GM12864 (cell line): Measurements from ENCODE around the gene LRRC23.
A peak's percentile ranks its signal among the peaks of the same experiment; 100 is the strongest.

Source experiments
- DNase-seq: peaks from one replicate; pipeline ENCODE4 v3.0.0-alpha.2; 2011; ENCODE audit warnings: low read depth
- H3K4me3 ChIP-seq: 2 replicates; pipeline ENCODE4 v1.5.1; 2011; ENCODE audit warnings: mild to moderate bottlenecking, low read depth, low read length, control low read depth
- TF ChIP-seq, protein P1 (sequence below): IDR thresholded peaks from 2 replicates; pipeline ENCODE4 v1.5.1; 2011; ENCODE audit warnings: low read depth, mild to moderate bottlenecking, moderate library complexity, low read length, control low read depth, inconsistent platforms; ENCODE audit errors: missing control alignments

Gene LRRC23

DNA sequence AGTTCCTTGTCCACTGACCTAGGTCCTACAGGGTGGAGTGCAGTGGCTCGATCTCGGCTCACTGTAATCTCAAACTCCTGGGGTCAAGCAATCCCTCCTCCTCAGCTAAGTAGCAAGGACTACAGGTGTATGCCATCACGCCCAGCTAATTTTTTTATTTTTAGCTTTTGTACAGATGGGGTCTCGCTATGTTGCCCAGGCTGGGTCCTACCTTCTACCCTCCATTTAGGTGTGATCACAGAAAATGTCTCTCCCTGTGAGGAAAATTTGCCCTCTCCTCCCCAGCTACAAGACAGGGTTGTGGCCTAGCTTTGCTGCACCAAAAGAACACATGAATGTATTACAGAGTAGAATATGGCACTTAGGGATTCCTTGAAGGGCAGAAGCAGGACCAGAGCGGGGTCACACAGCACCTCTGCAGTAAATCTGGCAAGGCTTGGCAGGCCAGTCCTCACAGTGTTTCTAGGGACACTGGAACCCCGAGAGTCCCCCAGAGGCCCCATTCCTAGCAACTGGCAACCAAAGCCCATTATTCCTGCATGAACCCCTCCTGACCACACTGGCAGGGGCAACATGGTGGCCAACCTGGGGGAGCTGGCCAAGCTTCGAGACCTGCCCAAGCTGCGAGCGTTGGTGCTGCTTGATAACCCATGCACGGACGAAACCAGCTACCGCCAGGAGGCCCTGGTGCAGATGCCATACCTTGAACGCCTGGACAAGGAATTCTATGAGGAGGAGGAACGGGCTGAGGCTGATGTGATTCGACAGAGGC, 7.7 kb downstream of the LRRC23 start:
- no peak overlapping the region for H3K4me3 ChIP-seq
- DNase-seq: no peak
- TF ChIP-seq, protein P1, sequence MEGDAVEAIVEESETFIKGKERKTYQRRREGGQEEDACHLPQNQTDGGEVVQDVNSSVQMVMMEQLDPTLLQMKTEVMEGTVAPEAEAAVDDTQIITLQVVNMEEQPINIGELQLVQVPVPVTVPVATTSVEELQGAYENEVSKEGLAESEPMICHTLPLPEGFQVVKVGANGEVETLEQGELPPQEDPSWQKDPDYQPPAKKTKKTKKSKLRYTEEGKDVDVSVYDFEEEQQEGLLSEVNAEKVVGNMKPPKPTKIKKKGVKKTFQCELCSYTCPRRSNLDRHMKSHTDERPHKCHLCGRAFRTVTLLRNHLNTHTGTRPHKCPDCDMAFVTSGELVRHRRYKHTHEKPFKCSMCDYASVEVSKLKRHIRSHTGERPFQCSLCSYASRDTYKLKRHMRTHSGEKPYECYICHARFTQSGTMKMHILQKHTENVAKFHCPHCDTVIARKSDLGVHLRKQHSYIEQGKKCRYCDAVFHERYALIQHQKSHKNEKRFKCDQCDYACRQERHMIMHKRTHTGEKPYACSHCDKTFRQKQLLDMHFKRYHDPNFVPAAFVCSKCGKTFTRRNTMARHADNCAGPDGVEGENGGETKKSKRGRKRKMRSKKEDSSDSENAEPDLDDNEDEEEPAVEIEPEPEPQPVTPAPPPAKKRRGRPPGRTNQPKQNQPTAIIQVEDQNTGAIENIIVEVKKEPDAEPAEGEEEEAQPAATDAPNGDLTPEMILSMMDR: no peak

DNA sequence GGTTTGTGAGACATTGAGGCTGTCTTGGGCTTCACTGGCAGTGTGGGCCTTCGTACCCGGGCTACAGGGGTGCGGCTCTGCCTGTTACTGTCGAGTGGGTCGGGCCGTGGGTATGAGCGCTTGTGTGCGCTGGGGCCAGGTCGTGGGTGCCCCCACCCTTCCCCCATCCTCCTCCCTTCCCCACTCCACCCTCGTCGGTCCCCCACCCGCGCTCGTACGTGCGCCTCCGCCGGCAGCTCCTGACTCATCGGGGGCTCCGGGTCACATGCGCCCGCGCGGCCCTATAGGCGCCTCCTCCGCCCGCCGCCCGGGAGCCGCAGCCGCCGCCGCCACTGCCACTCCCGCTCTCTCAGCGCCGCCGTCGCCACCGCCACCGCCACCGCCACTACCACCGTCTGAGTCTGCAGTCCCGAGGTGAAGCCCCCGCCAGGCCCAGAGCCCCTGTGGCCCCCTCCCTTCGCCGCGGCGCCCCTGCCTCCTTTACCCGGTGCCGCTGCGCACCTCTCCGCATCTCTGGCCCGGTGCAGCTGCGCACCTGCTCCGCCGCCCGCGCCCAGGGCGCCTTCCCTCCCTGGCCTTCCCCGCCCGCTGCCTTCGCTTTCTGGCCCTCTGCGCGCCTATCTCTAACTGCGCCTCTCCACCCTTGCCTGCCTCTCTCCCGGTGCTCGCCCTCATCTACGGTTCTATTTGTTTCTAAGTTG, 9.8 kb downstream of the LRRC23 start, which contains the start of gene ENO2:
Gene ENO2 (plus strand): TSS at position 335 of the 701 bp plus-strand sequence. CDS start 1,253 bp downstream, outside the sequence.
- H3K4me3 ChIP-seq: peak within 1 kb of the TSS; percentile 76
- DNase-seq: no peak
- TF ChIP-seq, protein P1: no peak

DNA sequence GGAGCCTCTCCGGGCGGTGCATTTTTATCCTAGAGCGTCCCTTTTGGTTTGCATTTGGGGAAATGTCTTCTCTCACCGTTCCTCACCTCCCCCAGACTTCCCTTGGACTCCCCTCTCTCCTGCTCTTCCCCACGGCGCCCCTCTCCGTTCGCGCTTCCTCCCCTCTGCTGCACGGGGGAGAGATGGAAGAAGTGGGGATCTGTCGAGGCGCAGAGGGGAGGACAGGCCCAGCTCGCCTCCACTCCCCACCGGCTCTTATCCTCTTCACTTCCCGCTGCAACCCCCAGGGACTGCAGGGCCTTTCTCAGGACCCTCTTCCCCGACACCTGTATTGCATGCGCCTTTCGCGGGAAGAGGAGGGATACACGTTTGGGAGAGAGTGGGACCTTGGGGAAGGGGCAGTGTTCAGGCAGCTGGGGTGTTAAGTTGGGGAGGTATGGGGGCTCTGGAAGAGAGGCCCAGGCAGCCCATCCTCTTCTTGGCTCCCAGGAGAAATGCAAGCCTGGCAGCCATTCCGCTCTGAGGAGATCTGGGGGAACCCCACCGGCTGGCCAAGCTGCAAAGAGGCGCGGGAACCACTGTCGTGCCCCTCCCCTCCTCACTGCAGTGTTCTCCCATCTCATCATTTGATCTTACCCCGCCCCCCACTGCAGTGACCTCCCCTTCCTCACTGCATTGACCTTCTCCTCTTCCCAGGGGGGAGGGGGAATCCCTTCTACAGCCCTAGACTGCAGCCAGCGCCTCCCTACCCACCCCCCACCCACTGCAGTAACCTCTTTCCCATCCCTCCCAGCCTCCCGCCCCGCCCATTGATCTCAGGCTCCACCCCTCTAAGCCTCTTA, 10.5 kb downstream of the LRRC23 start:
- peak overlapping the region; percentile 76 for H3K4me3 ChIP-seq
- TF ChIP-seq, protein P1: no peak
- DNase-seq: no peak

DNA sequence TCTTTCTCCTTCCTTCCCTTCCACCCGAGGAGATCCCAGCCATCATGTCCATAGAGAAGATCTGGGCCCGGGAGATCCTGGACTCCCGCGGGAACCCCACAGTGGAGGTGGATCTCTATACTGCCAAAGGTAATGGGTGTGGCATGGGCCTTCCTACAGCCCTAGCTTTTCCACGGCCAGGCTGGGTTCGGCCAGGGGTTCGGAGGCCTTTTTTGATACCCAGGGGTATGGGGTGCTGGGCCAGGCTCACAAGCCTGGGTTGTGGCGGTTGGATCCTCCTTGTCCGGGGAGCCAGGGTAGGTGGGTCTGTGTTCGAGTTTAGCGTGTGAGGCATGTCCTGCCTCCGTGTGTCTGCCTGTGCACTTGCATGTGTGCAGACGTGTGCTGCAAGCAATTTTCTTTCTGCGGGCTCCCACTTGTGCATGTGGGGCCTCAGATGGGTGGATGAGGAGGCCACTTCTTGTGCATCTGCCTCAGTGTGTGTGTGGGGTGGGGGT, 11.2 kb downstream of the LRRC23 start:
- TF ChIP-seq, protein P1: no peak
- H3K4me3 ChIP-seq: peak overlapping the region; percentile 76; the same call in 1 of the 2 replicates
- DNase-seq: no peak

DNA sequence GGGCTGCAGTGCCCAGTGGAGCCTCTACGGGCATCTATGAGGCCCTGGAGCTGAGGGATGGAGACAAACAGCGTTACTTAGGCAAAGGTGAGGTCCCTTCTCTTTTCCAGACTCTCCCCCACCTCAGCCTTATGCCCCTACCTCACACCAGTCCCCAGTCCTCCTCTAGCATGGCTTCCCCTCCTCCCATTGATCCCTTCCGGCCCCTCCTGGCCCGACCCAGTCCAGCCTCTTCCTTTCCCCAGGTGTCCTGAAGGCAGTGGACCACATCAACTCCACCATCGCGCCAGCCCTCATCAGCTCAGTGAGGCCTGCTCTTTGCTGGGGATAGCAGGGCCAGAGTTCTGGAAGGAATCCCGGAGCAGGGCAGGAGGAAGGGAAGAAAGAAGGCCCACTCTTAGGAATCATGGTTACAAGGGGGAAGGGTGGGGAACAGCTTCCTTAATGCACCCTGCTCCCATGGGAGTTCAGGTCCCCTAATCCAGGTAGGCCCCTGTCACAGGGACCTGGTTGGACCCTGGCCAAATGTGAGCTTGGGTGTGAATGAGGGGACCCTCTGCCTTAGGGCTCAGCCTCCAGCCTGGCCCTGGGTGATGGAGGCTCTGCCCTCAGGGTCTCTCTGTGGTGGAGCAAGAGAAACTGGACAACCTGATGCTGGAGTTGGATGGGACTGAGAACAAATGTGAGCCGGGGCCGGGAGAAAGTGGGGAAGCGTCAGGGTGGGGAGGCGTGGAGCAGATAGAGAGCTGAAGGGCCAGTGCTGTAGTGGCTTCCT, 12.0 kb downstream of the LRRC23 start:
- DNase-seq: no peak
- H3K4me3 ChIP-seq: no peak overlapping the region
- TF ChIP-seq, protein P1: no peak
